K562 (cell line): ENCODE data around the gene TYMP. TPM values are rescaled to one million over a fixed set of nuclear protein-coding genes. Genes with fewer than 3 reads are reported as not detected.

Experiments used
- ATAC-seq: fragments of 200-7000 bp; cut with Tn5 transposase; 3 replicates; pipeline ENCODE4 v1.9.1; 2020; ENCODE audit warnings: moderate library complexity
- BruUV-seq: library from RNA; stranded (reverse); fragments of 400-500 nt; replicated peaks from 2 replicates; lab custom pipeline; 2021; lab: Mats Ljungman, UMichigan
- CTCF ChIA-PET: fragments of 300-600 bp; formaldehyde crosslinking; extraction: SDS; loops from one replicate; lab custom pipeline; 2021; ENCODE audit warnings: low intra/inter-chr PET ratio; lab: Yijun Ruan, JAX
- POLR2A ChIA-PET: fragments of 300-600, 350-650 bp; sonication (Branson Sonifier 250); formaldehyde crosslinking; extraction: SDS; loops from one replicate; lab custom pipeline; 2021; ENCODE audit warnings: antibody characterized with exemption, inconsistent platforms; lab: Yijun Ruan, JAX
- DNase-seq, 4 experiments: peaks; one replicate each; pipeline versions ENCODE4 v3.0.0 to v3.0.0-alpha.2; 2011 to 2018; ENCODE audit warnings: low spot score in 3 of 4, mixed read lengths in 3 of 4; ENCODE audit errors: extremely low read depth in 1 of 4
- FAIRE-seq: peaks from 2 replicates; lab custom pipeline; 2011; peaks lifted over from hg19 to GRCh38; lab: Jason Lieb, UNC
- H2AFZ ChIP-seq: 2 replicates; pipeline ENCODE4 v1.6.0; 2011; ENCODE audit warnings: low read depth, low read length, control low read depth, inconsistent platforms
- H3K27ac ChIP-seq: fragments of 200-600 bp; 3 replicates; pipeline ENCODE4 v1.8.0; 2011; ENCODE audit warnings: low read depth, mild to moderate bottlenecking, control low read depth, inconsistent platforms, low read length, moderate library complexity, mixed read lengths; ENCODE audit errors: extremely low read depth
- H3K27me3 ChIP-seq, 2 experiments: fragments of 300-600 bp in 1 of 2; 2 replicates in 1 of 2; 3 replicates in 1 of 2; pipeline versions ENCODE4 v1.6.0 to v1.8.0; 2011; ENCODE audit warnings: inconsistent platforms in 2 of 2, low read length in 2 of 2, mild to moderate bottlenecking in 1 of 2, mixed read lengths in 1 of 2, moderate library complexity in 1 of 2; ENCODE audit not compliant: control insufficient read depth in 2 of 2, insufficient read depth in 2 of 2
- H3K36me3 ChIP-seq: fragments of 300-600 bp; 3 replicates; pipeline ENCODE4 v1.8.0; 2011; ENCODE audit warnings: mild to moderate bottlenecking, low read length, inconsistent platforms; ENCODE audit not compliant: control insufficient read depth, insufficient read depth
- H3K4me1 ChIP-seq, 2 experiments: fragments of 200-600 bp in 1 of 2; replicated peaks in 1 of 2; 2 replicates in 1 of 2; 3 replicates in 1 of 2; pipeline versions ENCODE4 v1.5.1 to v1.8.0; 2011; ENCODE audit warnings: inconsistent platforms in 2 of 2, low read length in 2 of 2, mild to moderate bottlenecking in 1 of 2, mixed read lengths in 1 of 2, moderate library complexity in 1 of 2; ENCODE audit not compliant: control insufficient read depth in 2 of 2, insufficient read depth in 2 of 2
- H3K4me2 ChIP-seq: 2 replicates; pipeline ENCODE4 v1.6.1; 2011; ENCODE audit warnings: low read length, control low read depth, inconsistent platforms, mixed read lengths; ENCODE audit not compliant: insufficient read depth
- H3K4me3 ChIP-seq: fragments of 200-600 bp; sonication (generic), shearing (Covaris generic); 2 replicates; pipeline ENCODE4 v1.5.1; 2016; ENCODE audit warnings: control low read depth, inconsistent platforms
- H3K79me2 ChIP-seq: fragments of 200-600 bp; 3 replicates; pipeline ENCODE4 v1.8.0; 2011; ENCODE audit warnings: low read length, inconsistent platforms; ENCODE audit not compliant: control insufficient read depth, insufficient read depth
- H3K9ac ChIP-seq, 2 experiments: 2 replicates each; pipeline versions ENCODE4 v1.6.0 to v1.6.1; 2011; ENCODE audit warnings: low read depth in 2 of 2, low read length in 2 of 2, control low read depth in 1 of 2, inconsistent platforms in 1 of 2, mild to moderate bottlenecking in 1 of 2, mixed read lengths in 1 of 2; ENCODE audit not compliant: insufficient read depth in 1 of 2
- H3K9me1 ChIP-seq: one replicate; pipeline ENCODE4 v1.6.0; 2011; ENCODE audit warnings: inconsistent platforms, mild to moderate bottlenecking, low read length, moderate library complexity; ENCODE audit not compliant: control insufficient read depth, insufficient read depth
- H3K9me3 ChIP-seq: replicated peaks from 2 replicates; pipeline ENCODE4 v1.5.1; 2011; ENCODE audit warnings: low read depth, low read length, inconsistent platforms; ENCODE audit not compliant: control insufficient read depth, insufficient read depth
- H4K20me1 ChIP-seq: replicated peaks from 2 replicates; pipeline ENCODE4 v1.6.1; 2011; ENCODE audit warnings: low read length, inconsistent platforms, mixed read lengths; ENCODE audit not compliant: control insufficient read depth, insufficient read depth
- HNRNPH1 ChIP-seq: fragments of 200-400 bp; formaldehyde crosslinking; optimal IDR thresholded peaks from 2 replicates; pipeline ENCODE3; 2017; ENCODE audit warnings: low read depth, mild to moderate bottlenecking, low read length, moderate library complexity
- RBFOX2 ChIP-seq: fragments of 200-400 bp; formaldehyde crosslinking; IDR thresholded peaks from 2 replicates; pipeline ENCODE4 v1.6.1; 2017; ENCODE audit warnings: low read depth, mild to moderate bottlenecking, low read length, moderate library complexity
- ZNF668 ChIP-seq: fragments of 250-450 bp; sonication (Bioruptor Pico); IDR thresholded peaks from 2 replicates; pipeline ENCODE4 v1.8.0; 2022; ENCODE audit warnings: mild to moderate bottlenecking, inconsistent platforms
- WGBS: fragments of 100-300 bp; shearing (Covaris generic); methylation state at CpG from one replicate; pipeline ENCODE4 v1.1.6; 2016; ENCODE audit warnings: low coverage, mixed read lengths; ENCODE audit not compliant: insufficient coverage; ENCODE audit errors: missing lambda C conversion rate; 5-methylcytosine and 5-hydroxymethylcytosine counted together
- in situ Hi-C: fragments of 300-500 bp; cut with MboI; formaldehyde crosslinking; loops from 4 replicates; pipeline ENCODE4 v1.15.0; 2018; ENCODE audit warnings: inconsistent platforms, mixed read lengths
- intact Hi-C: fragments of 100-400 bp; cut with micrococcal nuclease; formaldehyde crosslinking; loops from 2 replicates; pipeline ENCODE4 v1.14.2; 2022
- polyA plus RNA-seq, 8 experiments: library from polyadenylated mRNA; depleted of rRNA in 4 of 8; stranded (reverse) in 5 of 8; unstranded in 3 of 8; fragments of >200 nt; fragmentation: Nextera tagmentation in 2 of 8; fragmentation: Illumina TruSeq in 1 of 8; extraction: Ambion mirVana in 2 of 8; extraction: Trizol in 1 of 8; gene quantifications; 2 replicates each; pipeline versions ENCODE4 v1.2.1 to v1.2.3, GENCODE V29; 2011 to 2014; ENCODE audit warnings: inconsistent platforms in 1 of 8, missing spikeins in 1 of 8
- total RNA-seq, 7 experiments: library from RNA; depleted of rRNA in 6 of 7; stranded (reverse); fragments of >200 nt in 6 of 7; fragmentation: Illumina TruSeq in 2 of 7; extraction: Trizol in 2 of 7; gene quantifications; 2 replicates each; pipeline versions ENCODE4 v1.2.1 to v1.2.3, GENCODE V29; 2011 to 2021; ENCODE audit warnings: low replicate concordance in 1 of 7

The TYMP gene
- total and polyA plus RNA-seq, 9 of the 15 experiments (the other 6 are each of a cell fraction or from before 2014, with no cell fraction given): 0.03 to 4.0 (median 2.4) TPM; not detected in 4

GRCh38 chr22:50550395-50550794 is 20.6 kb upstream of the TYMP start (continued):
- TF ChIP-seq ZNF668: no peak

DNA sequence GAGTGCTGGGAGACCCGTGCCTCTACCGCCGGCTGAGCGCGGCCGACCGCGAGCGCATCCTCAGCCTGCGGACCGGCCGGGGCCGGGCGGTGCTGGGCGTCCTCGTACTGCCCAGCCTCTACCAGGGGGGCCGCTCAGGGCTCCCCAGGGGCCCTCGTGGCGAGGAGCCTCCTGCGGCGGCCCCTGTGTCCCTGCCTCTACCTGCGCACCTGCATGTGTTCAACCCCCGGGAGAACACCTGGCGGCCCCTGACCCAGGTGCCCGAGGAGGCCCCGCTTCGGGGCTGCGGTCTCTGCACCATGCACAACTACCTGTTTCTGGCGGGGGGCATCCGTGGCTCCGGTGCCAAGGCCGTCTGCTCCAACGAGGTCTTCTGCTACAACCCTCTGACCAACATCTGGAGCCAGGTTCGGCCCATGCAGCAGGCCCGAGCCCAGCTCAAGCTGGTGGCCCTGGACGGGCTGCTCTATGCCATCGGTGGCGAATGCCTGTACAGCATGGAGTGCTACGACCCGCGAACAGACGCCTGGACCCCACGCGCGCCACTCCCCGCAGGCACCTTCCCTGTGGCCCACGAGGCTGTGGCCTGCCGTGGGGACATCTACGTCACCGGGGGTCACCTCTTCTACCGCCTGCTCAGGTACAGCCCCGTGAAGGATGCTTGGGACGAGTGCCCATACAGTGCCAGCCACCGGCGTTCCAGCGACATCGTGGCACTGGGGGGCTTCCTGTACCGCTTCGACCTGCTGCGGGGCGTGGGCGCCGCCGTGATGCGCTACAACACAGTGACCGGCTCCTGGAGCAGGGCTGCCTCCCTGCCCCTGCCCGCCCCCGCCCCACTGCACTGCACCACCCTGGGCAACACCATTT is 19.3 kb upstream of the TYMP start:
- intact Hi-C loops: no loop called here
- Histone ChIP-seq H3K9ac (no peak overlapping the region), H4K20me1 (no peaks in the 10 kb centered on the region), H3K36me3 (no peaks in the 10 kb centered on the region), H3K4me2 (no peak overlapping the region), H3K4me1 (peaks cover 0 to 38% of the 10 kb centered on the region in 2 experiments; a peak in 3 of 5 replicates), H2AFZ (no peak overlapping the region)
- POLR2A ChIA-PET: interaction anchor here (1.5 kb wide), 1 partner anchor 14 kb away, joined by 5 read pairs; the partner anchor contains the start of gene SYCE3
- no peak for TF ChIP-seq HNRNPH1
- peak; percentile 36; the same call in 1 of the 2 replicates for TF ChIP-seq RBFOX2
- TF ChIP-seq, all 486 proteins: peak for 1
- H3K27me3 ChIP-seq: peaks cover 0 to 11% of the 10 kb centered on the region in 2 experiments; a peak in 1 of 5 replicates
- H3K27ac ChIP-seq: no peak overlapping the region
- FAIRE-seq (no peak), DNase-seq (no peak), ATAC-seq (no peak)
- H3K9me3 ChIP-seq: no peaks in the 10 kb centered on the region
- no peaks in the 10 kb centered on the region for H3K79me2 ChIP-seq
- 81% methylated on average over 28 of the region's 68 CpGs for WGBS
- no peak overlapping the region for H3K4me3 ChIP-seq
- no TSS peak for BruUV-seq
- no peaks in the 10 kb centered on the region for H3K9me1 ChIP-seq
- in situ Hi-C loops: no loop called here
- CTCF ChIA-PET: no interaction called here
